IPS-20b (cell line): ENCODE data around the gene POLR3GL.
A peak's percentile ranks its signal among the peaks of the same experiment; 100 is the strongest.

Experiments
- H3K27ac ChIP-seq: one replicate; pipeline ENCODE4 v1.5.1; 2013; ENCODE audit warnings: low read length
- H3K27me3 ChIP-seq: 2 replicates; pipeline ENCODE4 v1.6.1; 2013; ENCODE audit warnings: mild to moderate bottlenecking, low read length, inconsistent platforms; ENCODE audit not compliant: insufficient read depth
- H3K36me3 ChIP-seq: 2 replicates; pipeline ENCODE4 v1.6.1; 2013; ENCODE audit warnings: low read depth, mild to moderate bottlenecking, inconsistent platforms, low read length, moderate library complexity; ENCODE audit not compliant: insufficient read depth
- H3K4me1 ChIP-seq: 2 replicates; pipeline ENCODE4 v1.6.1; 2013; ENCODE audit warnings: mild to moderate bottlenecking, control low read depth, inconsistent platforms, low read length, moderate library complexity; ENCODE audit not compliant: insufficient read depth
- H3K4me3 ChIP-seq: 2 replicates; pipeline ENCODE4 v1.5.1; 2013; ENCODE audit warnings: mild to moderate bottlenecking, low read length, inconsistent platforms
- H3K9ac ChIP-seq: 2 replicates; pipeline ENCODE4 v1.6.1; 2013; ENCODE audit warnings: low read depth, mild to moderate bottlenecking, inconsistent platforms, low read length, moderate library complexity
- H3K9me3 ChIP-seq: 2 replicates; pipeline ENCODE4 v1.6.1; 2013; ENCODE audit warnings: mild to moderate bottlenecking, low read depth, low read length, inconsistent platforms; ENCODE audit not compliant: insufficient read depth

The POLR3GL gene

DNA sequence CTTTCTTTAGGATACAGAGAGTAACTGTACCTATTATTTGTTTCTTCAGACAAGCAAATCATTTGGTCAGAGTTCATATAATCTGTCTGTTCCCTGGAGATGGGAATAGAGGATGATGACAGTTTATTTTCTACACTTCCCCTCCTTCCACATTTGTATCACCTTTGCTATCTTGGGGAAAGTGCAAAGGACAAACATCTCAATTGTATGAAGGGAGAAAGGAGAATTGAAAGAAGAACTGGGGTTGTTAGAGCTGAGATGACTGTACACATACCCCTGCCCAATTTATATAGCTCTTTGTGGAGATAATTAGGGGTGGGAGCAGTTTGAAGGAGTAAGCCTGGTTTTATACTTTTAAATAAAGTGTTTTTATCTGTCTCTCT, 14.0 kb downstream of the POLR3GL start:
- Histone ChIP-seq H3K4me1 (peaks cover 31% of the 10 kb centered on the region), H3K4me3 (peak overlapping the region; percentile 55; the same call in 1 of the 2 replicates), H3K9ac (peak overlapping the region; percentile 84; the same call in 1 of the 2 replicates), H3K36me3 (no peaks in the 10 kb centered on the region), H3K27me3 (no peaks in the 10 kb centered on the region), H3K9me3 (no peaks in the 10 kb centered on the region), H3K27ac (peak overlapping the region; percentile 86)

DNA sequence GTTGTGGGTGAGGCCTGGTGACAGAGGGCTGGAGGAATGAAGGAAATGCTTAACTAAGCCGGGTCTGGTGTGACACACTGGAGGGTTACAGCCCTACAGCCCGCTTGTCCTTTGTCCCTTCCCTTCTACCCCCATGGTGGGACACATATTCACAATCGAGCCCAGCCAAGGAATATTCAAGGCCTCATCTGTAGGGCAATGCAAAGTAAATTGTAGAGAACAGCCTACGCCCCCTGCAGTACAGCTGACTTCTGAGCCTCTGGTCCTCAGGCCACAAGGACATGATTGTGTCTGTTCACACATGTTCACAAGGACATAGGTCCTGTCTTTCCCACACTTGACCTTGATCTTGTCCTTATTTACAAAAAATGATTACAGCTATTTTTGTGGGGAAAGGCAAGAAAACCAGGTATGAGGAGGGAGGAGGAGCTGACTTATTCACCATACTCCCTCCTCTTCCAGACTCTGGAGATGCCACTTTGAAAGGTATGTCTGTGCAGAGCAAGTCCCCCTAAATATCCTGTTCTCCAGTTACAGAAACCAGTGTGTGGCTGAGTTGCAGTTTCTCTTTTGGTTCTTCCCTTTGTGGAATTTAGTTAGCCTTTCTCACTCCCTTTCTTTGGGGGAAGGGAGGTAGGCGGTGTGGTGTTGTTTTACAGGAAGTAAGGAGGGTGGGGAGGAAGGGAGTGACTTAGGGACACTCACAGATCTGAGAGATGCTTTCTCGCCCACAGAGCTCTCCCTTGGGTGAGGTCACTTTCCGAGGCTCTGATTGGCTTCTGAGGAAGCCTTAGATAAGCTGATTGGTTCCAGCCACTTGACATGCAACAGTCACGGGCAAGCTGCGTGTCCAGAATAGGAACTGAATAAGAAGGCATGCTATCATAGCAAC, 14.6 kb downstream of the POLR3GL start:
- no peaks in the 10 kb centered on the region for H3K9me3 ChIP-seq
- H3K36me3 ChIP-seq, result no peaks in the 10 kb centered on the region
- H3K27me3 ChIP-seq, result no peaks in the 10 kb centered on the region
- peaks cover 31% of the 10 kb centered on the region for H3K4me1 ChIP-seq
- peak overlapping the region; percentile 86 for H3K27ac ChIP-seq
- H3K9ac ChIP-seq, result peak overlapping the region; percentile 84; the same call in 1 of the 2 replicates
- peak overlapping the region; percentile 55 for H3K4me3 ChIP-seq

DNA sequence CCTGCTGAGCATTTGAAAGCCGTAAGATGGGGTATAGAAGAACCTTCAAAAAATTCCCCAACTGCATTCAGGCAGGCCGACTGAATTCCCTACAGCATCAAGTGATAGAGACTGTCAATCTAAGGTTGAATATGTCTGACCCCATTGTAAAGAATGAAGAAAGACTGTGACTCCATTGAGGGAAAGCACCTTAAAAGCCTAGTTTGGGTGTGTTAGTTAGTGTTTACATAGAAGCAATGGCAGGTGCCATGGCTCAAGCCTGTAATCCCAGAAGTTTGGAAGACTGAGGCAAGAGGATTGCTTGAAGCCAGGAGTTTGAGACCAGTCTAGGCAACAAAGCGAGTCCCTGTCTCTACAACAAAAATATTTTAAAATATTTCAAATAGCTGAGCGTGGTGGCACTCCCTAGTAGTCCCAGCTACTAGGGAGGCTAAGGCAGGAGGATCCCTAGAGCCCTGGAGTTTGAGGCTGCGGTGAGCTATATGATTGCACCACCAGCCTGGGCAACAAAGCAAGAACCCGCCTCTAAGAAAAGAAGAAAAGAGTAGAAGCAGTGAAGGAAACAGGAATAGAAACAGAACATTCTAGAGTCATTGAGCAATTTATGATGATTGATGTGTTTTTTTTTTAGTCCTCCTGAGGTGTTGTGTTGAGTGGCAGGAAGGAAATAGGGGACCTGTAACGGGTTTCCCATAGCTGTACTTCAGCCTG, 15.4 kb downstream of the POLR3GL start:
- Histone ChIP-seq H3K27ac (peak overlapping the region; percentile 3), H3K9me3 (no peaks in the 10 kb centered on the region), H3K36me3 (no peaks in the 10 kb centered on the region), H3K4me3 (peak overlapping the region; percentile 55; the same call in 1 of the 2 replicates), H3K27me3 (no peaks in the 10 kb centered on the region), H3K4me1 (peaks cover 31% of the 10 kb centered on the region), H3K9ac (peak overlapping the region; percentile 84; the same call in 1 of the 2 replicates)

DNA sequence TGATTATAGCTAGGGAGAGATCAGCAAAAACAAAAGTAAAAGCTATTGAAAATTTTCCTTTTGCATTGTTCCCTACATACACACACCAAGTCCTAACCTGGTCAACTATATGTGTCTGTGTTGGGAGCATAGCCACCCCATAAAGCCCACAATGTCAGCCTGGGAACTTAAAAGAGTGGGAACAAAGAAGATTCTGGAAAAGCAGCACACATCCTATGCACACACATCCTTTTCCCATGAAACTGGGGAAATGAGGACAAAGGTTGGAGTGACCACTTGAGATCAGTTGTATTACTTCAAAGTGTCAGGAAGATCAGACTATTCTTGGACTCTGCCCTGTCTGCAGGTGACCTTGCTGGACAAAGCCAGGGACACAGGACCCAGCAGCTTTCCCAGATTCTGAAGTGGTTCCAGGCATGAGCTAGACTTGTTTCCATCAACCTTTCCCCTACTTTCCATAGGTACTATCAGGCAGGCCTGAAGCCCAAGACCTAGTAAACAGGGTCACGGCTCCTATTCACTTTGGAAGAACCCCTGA, 16.0 kb downstream of the POLR3GL start:
- Histone ChIP-seq H3K27me3 (no peaks in the 10 kb centered on the region), H3K9ac (peak overlapping the region; percentile 84; the same call in 1 of the 2 replicates), H3K4me3 (no peak overlapping the region), H3K27ac (peak overlapping the region; percentile 3), H3K4me1 (peaks cover 37% of the 10 kb centered on the region), H3K36me3 (no peaks in the 10 kb centered on the region), H3K9me3 (no peaks in the 10 kb centered on the region)

DNA sequence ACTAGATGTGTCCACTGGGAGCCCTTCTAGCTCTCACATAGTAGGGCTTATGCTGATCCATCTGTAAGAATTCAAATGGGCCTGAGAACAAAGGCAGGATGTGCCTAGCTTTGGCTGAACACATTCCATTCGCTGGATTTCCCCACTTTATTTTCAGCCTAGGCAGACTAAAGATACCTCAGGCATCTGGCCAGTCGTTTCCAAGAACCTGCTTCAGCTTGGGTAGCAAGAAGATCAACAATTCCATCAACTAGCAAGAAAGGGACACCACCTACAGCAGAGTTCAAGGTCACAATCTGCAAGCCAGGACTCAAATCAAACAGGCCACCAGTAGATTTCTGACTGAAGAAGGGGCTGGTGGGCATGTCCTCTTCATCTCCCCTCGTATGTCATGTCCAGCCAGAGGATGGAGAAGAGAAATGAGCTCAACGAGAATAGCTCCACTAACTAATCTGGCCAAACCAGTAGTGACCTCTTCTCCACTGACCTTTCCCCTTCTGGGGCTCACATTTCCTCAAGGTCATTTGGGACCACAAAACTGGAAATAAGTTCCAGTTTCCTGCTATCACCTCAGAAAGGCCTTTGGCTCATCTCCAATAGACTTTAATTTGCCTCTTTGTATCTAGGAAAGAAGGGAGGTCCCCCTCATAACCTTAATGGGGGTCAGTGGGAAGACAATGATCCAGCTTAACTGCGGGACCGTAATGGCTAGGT, 17.7 kb downstream of the POLR3GL start:
- H3K4me3 ChIP-seq, result no peak overlapping the region
- H3K9ac ChIP-seq, result no peak overlapping the region
- H3K4me1 ChIP-seq, result peaks cover 38% of the 10 kb centered on the region
- H3K27ac ChIP-seq, result no peak overlapping the region
- no peaks in the 10 kb centered on the region for H3K9me3 ChIP-seq
- no peaks in the 10 kb centered on the region for H3K27me3 ChIP-seq
- no peaks in the 10 kb centered on the region for H3K36me3 ChIP-seq

DNA sequence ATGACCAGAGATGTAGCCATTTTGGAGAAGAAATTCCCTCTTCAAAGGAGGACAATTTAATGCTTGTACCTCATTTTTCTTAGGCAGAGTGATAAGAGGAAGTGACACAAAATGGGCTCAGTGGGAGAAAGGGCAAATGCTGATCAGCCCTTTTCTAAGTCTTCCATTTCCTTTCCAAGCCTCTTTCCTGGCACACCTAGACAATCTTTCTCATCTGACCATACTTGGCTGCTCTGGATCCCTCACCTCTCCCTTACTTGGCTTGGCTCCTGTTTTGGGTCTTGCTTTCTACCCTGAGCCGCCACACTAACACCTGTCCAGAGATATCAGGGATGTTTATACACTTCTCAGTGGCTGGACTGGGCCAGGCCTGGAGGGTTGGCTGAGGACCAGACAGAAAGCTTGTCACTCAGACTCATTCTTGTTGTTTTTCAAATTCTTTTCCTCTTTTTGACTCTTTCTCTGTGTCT, 18.8 kb downstream of the POLR3GL start:
- Histone ChIP-seq H3K4me3 (no peak overlapping the region), H3K9ac (no peak overlapping the region), H3K27me3 (no peaks in the 10 kb centered on the region), H3K4me1 (peaks cover 29% of the 10 kb centered on the region), H3K9me3 (no peaks in the 10 kb centered on the region), H3K27ac (no peak overlapping the region), H3K36me3 (no peaks in the 10 kb centered on the region)

GRCh38 chr1:145983960-145984830, 19.7 kb downstream of the POLR3GL start:
- H3K27ac ChIP-seq, result no peak overlapping the region
- H3K4me1 ChIP-seq, result peaks cover 20% of the 10 kb centered on the region

DNA sequence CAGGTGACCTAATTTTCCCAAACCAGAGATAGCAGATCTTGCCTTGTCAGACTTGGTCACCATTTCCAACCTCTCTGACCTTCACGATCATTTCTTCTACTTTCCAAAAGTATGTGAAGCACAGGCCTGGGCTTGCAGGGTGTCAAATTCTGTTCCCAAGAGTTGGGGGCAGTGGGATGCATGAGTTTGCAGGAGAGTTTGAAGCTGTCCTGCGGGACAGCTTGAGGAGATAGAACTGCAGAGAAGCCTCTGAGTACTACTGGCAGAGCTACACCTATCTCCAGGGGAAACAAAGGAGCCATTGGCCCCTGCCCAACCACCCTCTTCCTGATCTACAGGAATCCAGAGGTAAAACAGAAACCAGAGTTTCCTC, 20.6 kb downstream of the POLR3GL start:
- Histone ChIP-seq H3K9ac (peak overlapping the region; percentile 19; the same call in 1 of the 2 replicates), H3K4me3 (no peak overlapping the region), H3K4me1 (peaks cover 15% of the 10 kb centered on the region), H3K9me3 (no peaks in the 10 kb centered on the region), H3K27ac (no peak overlapping the region), H3K27me3 (no peaks in the 10 kb centered on the region), H3K36me3 (no peaks in the 10 kb centered on the region)

More at GRCh38 chr1:145983960-145984830, 19.7 kb downstream of the POLR3GL start:
- no peak overlapping the region for H3K4me3 ChIP-seq
- no peaks in the 10 kb centered on the region for H3K9me3 ChIP-seq
- no peaks in the 10 kb centered on the region for H3K36me3 ChIP-seq
- no peak overlapping the region for H3K9ac ChIP-seq
- no peaks in the 10 kb centered on the region for H3K27me3 ChIP-seq

DNA sequence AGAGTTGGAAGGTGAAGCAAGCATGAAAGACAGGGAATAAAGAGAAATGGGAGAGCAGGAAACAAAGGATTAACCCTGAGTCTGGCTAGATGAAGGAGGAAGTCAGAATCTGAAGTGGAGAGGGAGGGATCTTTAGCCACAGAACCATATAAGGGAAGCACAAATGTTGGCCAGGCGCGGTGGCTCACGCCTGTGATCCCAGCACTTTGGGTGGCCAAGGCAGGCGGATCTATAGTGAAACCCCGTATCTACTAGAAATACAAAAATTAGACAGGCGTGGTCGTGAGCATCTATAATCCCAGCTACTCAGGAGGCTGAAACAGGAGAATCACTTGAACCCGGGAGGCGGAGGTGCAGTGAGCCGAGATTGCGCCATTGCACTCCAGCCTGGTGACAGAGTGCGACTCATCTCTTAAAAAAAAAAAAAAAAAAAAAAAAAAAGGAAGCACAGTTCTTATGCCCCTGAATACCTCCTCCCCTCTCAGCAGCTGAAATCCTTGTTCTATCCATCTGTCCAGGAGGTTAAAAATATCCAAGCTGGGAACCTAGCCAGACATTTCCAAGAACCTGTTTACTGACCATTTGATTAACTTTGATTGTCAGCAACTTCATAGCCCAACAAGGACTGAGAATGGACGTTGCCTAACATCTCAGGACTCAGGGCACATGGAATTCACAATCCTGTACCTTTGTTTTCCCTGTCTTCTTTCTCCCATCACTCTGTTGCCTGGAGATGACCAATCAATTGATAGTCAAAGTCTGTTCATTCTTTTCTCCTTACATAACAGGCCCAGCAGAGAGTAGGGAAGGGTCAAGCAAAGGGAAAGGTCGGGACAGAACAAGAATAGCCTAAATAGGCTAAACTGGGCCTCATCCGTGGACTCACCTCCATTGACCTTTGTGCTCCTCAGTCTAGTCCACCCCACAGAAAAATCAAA, 21.3 kb downstream of the POLR3GL start:
- no peaks in the 10 kb centered on the region for H3K27me3 ChIP-seq
- no peaks in the 10 kb centered on the region for H3K36me3 ChIP-seq
- H3K9ac ChIP-seq, result peak overlapping the region; percentile 19; the same call in 1 of the 2 replicates
- H3K4me3 ChIP-seq, result no peak overlapping the region
- no peaks in the 10 kb centered on the region for H3K9me3 ChIP-seq
- no peak overlapping the region for H3K27ac ChIP-seq
- peaks cover 10% of the 10 kb centered on the region for H3K4me1 ChIP-seq

DNA sequence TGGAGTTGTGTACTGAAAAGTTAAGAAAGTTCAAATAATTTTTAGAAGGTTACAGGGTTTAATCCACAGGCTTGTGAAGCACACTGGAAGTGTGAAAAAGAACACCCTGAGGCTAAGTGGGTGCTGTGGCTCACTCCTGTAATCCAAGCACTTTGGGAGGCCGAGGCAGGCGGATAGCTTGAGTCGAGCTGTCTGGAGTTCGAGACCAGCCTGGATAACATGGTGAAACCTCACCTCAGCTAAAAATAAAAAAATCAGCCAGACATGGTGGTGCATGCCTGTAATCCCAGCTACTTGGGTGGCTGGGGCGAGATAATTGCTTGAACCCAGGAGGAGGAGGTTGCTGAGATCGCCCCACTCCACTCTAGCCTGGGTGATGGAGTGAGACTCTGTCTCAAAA, 22.1 kb downstream of the POLR3GL start:
- no peaks in the 10 kb centered on the region for H3K36me3 ChIP-seq
- H3K27me3 ChIP-seq, result no peaks in the 10 kb centered on the region
- H3K4me3 ChIP-seq, result no peak overlapping the region
- peaks cover 10% of the 10 kb centered on the region for H3K4me1 ChIP-seq
- no peak overlapping the region for H3K9ac ChIP-seq
- no peaks in the 10 kb centered on the region for H3K9me3 ChIP-seq
- no peak overlapping the region for H3K27ac ChIP-seq
